HepG2 (cell line): ENCODE results near the gene CISH. TPM values are rescaled to one million over a fixed set of nuclear protein-coding genes. Genes with fewer than 3 reads are reported as not detected.
A peak's percentile ranks its signal among the peaks of the same experiment; 100 is the strongest.

Experiments
- BCL3 ChIP-seq: sonication (generic); formaldehyde crosslinking; IDR thresholded peaks from 2 replicates; pipeline ENCODE4 v1.5.1; 2020; ENCODE audit warnings: mild to moderate bottlenecking, missing genetic modification reagents, moderate library complexity
- CTCF ChIP-seq: sonication (generic); formaldehyde crosslinking; IDR thresholded peaks from 2 replicates; pipeline ENCODE4 v1.5.0; 2020; ENCODE audit warnings: mild to moderate bottlenecking, missing genetic modification reagents, moderate library complexity
- ERF ChIP-seq: IDR thresholded peaks from 2 replicates; pipeline ENCODE4 v1.6.1; 2018; ENCODE audit warnings: missing biosample characterization, missing genetic modification reagents
- GPN1 ChIP-seq: sonication (generic); formaldehyde crosslinking; IDR thresholded peaks from 2 replicates; pipeline ENCODE4 v1.5.1; 2020; ENCODE audit warnings: missing genetic modification reagents, borderline replicate concordance
- IKZF5 ChIP-seq: IDR thresholded peaks from 2 replicates; pipeline ENCODE4 v1.6.1; 2018; ENCODE audit warnings: missing genetic modification reagents, mild to moderate bottlenecking, missing compliant biosample characterization
- KDM2A ChIP-seq: sonication (generic); formaldehyde crosslinking; IDR thresholded peaks from 2 replicates; pipeline ENCODE4 v1.4.0; 2020; ENCODE audit warnings: low read depth, missing genetic modification reagents, borderline replicate concordance
- KDM5B ChIP-seq: sonication (generic); formaldehyde crosslinking; IDR thresholded peaks from 2 replicates; pipeline ENCODE4 v1.4.0; 2020; ENCODE audit warnings: missing genetic modification reagents, mild to moderate bottlenecking, borderline replicate concordance
- KDM6A ChIP-seq: IDR thresholded peaks from 2 replicates; pipeline ENCODE4 v1.6.1; 2016; ENCODE audit warnings: low read depth
- KLF16 ChIP-seq, 2 experiments: sonication (generic) in 1 of 2; formaldehyde crosslinking in 1 of 2; IDR thresholded peaks; 2 replicates each; pipeline versions ENCODE4 v1.6.1 to v1.8.0; 2016 to 2023; ENCODE audit warnings: missing genetic modification reagents in 2 of 2, missing compliant biosample characterization in 1 of 2
- MAX ChIP-seq: IDR thresholded peaks from 2 replicates; pipeline ENCODE4 v1.6.1; 2012; ENCODE audit warnings: inconsistent platforms
- MIER2 ChIP-seq: IDR thresholded peaks from 2 replicates; pipeline ENCODE4 v1.6.1; 2016; ENCODE audit warnings: missing biosample characterization, missing genetic modification reagents
- PATZ1 ChIP-seq: sonication (generic); formaldehyde crosslinking; IDR thresholded peaks from 2 replicates; pipeline ENCODE4 v1.4.0; 2020; ENCODE audit warnings: missing genetic modification reagents
- POGZ ChIP-seq: sonication (generic); formaldehyde crosslinking; IDR thresholded peaks from 2 replicates; pipeline ENCODE4 v1.4.0; 2020; ENCODE audit warnings: mild to moderate bottlenecking, missing genetic modification reagents
- PPARG ChIP-seq: conservative IDR thresholded peaks from 2 replicates; pipeline ENCODE4 v1.6.1; 2016; ENCODE audit warnings: missing biosample characterization, missing genetic modification reagents
- RARA ChIP-seq: IDR thresholded peaks from 2 replicates; pipeline ENCODE4 v1.6.1; 2016; ENCODE audit warnings: missing genetic modification reagents, missing compliant biosample characterization
- RXRA ChIP-seq: sonication (generic); formaldehyde crosslinking; IDR thresholded peaks from 2 replicates; pipeline ENCODE4 v1.5.1; 2020; ENCODE audit warnings: missing genetic modification reagents
- SMAD3 ChIP-seq: sonication (generic); formaldehyde crosslinking; IDR thresholded peaks from 2 replicates; pipeline ENCODE4 v1.4.0; 2020; ENCODE audit warnings: missing genetic modification reagents
- ZNF317 ChIP-seq: sonication (generic); formaldehyde crosslinking; IDR thresholded peaks from 2 replicates; pipeline ENCODE4 v1.5.0; 2020; ENCODE audit warnings: mild to moderate bottlenecking, missing genetic modification reagents
- ZNF331 ChIP-seq: sonication (generic); formaldehyde crosslinking; IDR thresholded peaks from 2 replicates; pipeline ENCODE4 v1.4.0; 2020; ENCODE audit warnings: missing genetic modification reagents
- ZNF576 ChIP-seq: sonication (generic); formaldehyde crosslinking; IDR thresholded peaks from 2 replicates; pipeline ENCODE4 v1.4.0; 2020; ENCODE audit warnings: mild to moderate bottlenecking, missing genetic modification reagents
- ZNF605 ChIP-seq: sonication (generic); formaldehyde crosslinking; IDR thresholded peaks from 2 replicates; pipeline ENCODE4 v1.8.0; 2022; ENCODE audit warnings: mild to moderate bottlenecking, missing genetic modification reagents
- ZNF644 ChIP-seq: IDR thresholded peaks from 2 replicates; pipeline ENCODE4 v1.6.1; 2016; ENCODE audit warnings: low read depth
- ZNF747 ChIP-seq: sonication (generic); formaldehyde crosslinking; IDR thresholded peaks from 2 replicates; pipeline ENCODE4 v1.8.1; 2023; ENCODE audit warnings: missing genetic modification reagents, mild to moderate bottlenecking, borderline replicate concordance
- ZNF780A ChIP-seq: sonication (generic); formaldehyde crosslinking; IDR thresholded peaks from 2 replicates; pipeline ENCODE4 v1.8.0; 2022; ENCODE audit warnings: mild to moderate bottlenecking, missing genetic modification reagents, moderate library complexity
- polyA plus RNA-seq, 8 experiments: library from polyadenylated mRNA; depleted of rRNA in 3 of 8; stranded (reverse) in 7 of 8; unstranded in 1 of 8; fragments of >200 nt; fragmentation: Illumina TruSeq in 4 of 8; extraction: Trizol in 4 of 8; gene quantifications; 2 replicates each; pipeline versions ENCODE4 v1.2.1 to v1.2.3, GENCODE V29; 2011 to 2016; ENCODE audit warnings: low read depth in 4 of 8, missing spikeins in 1 of 8, mixed read lengths in 1 of 8; ENCODE audit not compliant: insufficient read depth in 1 of 8
- total RNA-seq, 5 experiments: library from RNA; depleted of rRNA; stranded (reverse); fragments of >200 nt; fragmentation: Illumina TruSeq; extraction: Trizol; gene quantifications; 2 replicates each; pipeline ENCODE4 v1.2.3, GENCODE V29; 2016; ENCODE audit warnings: low read depth in 1 of 5

CISH gene
- total and polyA plus RNA-seq, 2 of the 13 experiments (the other 11 are each of a cell fraction or from before 2014, with no cell fraction given) = 0.91 to 1.5 TPM

- TF ChIP-seq MAX (peak; percentile 24; the same call in 1 of the 2 replicates), SMAD3 (CRISPR knock-in tag) (0 out of 2 replicates have a peak, but pooled peaks have one; percentile 72), ERF (CRISPR knock-in tag) (peak; percentile 60; the same call in 1 of the 2 replicates), ZNF644 (CRISPR knock-in tag) (no peak), POGZ (CRISPR knock-in tag) (0 out of 2 replicates have a peak, but pooled peaks have one; percentile 23), ZNF780A (CRISPR knock-in tag) (no peak), MIER2 (CRISPR knock-in tag) (0 out of 2 replicates have a peak, but pooled peaks have one; percentile 30), KDM5B (CRISPR knock-in tag) (0 out of 2 replicates have a peak, but pooled peaks have one; percentile 32), BCL3 (CRISPR knock-in tag) (no peak; the same call in 1 of the 2 replicates), KDM6A (no peak), GPN1 (CRISPR knock-in tag) (no peak), RXRA (peak; percentile 21; the same call in 1 of the 2 replicates), PATZ1 (CRISPR knock-in tag) (peak; percentile 35; the same call in 1 of the 2 replicates), ZNF331 (CRISPR knock-in tag) (0 out of 2 replicates have a peak, but pooled peaks have one; percentile 17), IKZF5 (CRISPR knock-in tag) (peak; percentile 20; the same call in 1 of the 2 replicates), PPARG (CRISPR knock-in tag) (no peak), RARA (CRISPR knock-in tag) (peak; percentile 23; the same call in 1 of the 2 replicates), CTCF (CRISPR knock-in tag) (peak; percentile 97), ZNF317 (CRISPR knock-in tag) (no peak), KDM2A (CRISPR knock-in tag) (0 out of 2 replicates have a peak, but pooled peaks have one; percentile 24), ZNF576 (CRISPR knock-in tag) (0 out of 2 replicates have a peak, but pooled peaks have one; percentile 23), ZNF747 (no peak), ZNF605 (peak; percentile 45; the same call in 1 of the 2 replicates), KLF16 (CRISPR knock-in tag; IDR thresholded peaks at IDR 0.05) (peak in 1 of 2 experiments; percentile 47; a peak in 1 of 4 replicates)
Observed at GRCh38 chr3:50572158-50572557, 39.4 kb downstream of the CISH start (continued).
